ENCODE data around the gene NTSR1.

The NTSR1 gene

DNA sequence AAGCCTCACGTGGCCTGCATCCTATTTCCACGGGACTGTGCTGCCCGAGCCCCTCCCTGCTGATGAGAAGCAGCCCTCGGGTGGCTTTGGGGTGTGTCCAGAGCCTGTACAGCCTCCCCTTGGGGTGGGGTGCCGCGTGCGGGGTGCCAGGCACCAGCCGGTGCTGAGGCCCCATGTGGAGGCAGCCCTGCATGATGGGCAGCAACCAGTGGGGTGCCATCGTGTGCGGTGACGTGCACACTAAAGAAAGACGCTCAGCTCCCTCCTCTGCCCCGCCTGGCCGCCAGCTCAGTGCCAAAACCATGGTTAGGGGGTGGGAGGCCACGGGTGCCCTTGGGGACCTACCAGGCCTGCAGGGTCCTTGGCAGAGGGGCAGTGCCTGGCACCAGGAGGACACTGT is 26.2 kb downstream of the NTSR1 start:
- DNase-seq (ENCODE audit: low spot score): no peak
- TF ChIP-seq, protein P1, sequence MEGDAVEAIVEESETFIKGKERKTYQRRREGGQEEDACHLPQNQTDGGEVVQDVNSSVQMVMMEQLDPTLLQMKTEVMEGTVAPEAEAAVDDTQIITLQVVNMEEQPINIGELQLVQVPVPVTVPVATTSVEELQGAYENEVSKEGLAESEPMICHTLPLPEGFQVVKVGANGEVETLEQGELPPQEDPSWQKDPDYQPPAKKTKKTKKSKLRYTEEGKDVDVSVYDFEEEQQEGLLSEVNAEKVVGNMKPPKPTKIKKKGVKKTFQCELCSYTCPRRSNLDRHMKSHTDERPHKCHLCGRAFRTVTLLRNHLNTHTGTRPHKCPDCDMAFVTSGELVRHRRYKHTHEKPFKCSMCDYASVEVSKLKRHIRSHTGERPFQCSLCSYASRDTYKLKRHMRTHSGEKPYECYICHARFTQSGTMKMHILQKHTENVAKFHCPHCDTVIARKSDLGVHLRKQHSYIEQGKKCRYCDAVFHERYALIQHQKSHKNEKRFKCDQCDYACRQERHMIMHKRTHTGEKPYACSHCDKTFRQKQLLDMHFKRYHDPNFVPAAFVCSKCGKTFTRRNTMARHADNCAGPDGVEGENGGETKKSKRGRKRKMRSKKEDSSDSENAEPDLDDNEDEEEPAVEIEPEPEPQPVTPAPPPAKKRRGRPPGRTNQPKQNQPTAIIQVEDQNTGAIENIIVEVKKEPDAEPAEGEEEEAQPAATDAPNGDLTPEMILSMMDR (IDR thresholded peaks at IDR 0.05; ENCODE audit: borderline replicate concordance, control extremely low read depth, extremely low read depth, insufficient read depth, missing control alignments): no peak
- in situ Hi-C loops (cut with MboI; ENCODE audit: low sequenced_read_pairs, unreplicated experiment): no loop called here

DNA sequence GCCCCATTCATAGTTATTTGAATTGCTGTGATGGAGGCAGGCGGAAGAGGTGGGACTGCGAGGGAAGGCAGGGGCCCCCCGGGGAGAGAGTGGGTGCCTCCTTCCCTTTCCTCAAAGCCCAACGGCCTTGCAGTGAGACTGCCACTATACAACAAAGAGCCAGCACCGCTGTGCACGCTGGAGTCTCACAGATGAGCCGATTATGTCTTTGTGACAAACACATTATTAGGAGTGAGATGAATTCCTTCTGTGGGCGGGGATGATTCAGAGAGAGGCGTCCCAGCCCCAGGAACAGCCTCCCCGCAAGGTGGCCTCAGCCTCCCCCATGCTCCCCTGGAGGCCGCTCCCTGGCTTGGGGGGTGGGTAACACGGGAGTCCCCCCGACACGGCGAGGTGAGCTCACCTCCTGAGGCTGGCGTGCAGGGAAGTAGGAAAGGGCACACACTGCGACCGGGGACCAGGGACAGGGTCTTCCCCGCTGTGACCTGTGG is 26.7 kb downstream of the NTSR1 start:
- DNase-seq (ENCODE audit: low spot score): no peak
- in situ Hi-C loops (cut with MboI; ENCODE audit: low sequenced_read_pairs, unreplicated experiment): no loop called here
- TF ChIP-seq, protein P1 (IDR thresholded peaks at IDR 0.05; ENCODE audit: borderline replicate concordance, control extremely low read depth, extremely low read depth, insufficient read depth, missing control alignments): no peak

- DNase-seq (ENCODE audit: low spot score): no peak
- in situ Hi-C loops (cut with MboI; ENCODE audit: low sequenced_read_pairs, unreplicated experiment): no loop called here
- TF ChIP-seq, protein P1 (IDR thresholded peaks at IDR 0.05; ENCODE audit: borderline replicate concordance, control extremely low read depth, extremely low read depth, insufficient read depth, missing control alignments): no peak
Measured at GRCh38 chr20:62736026-62736406, 27.4 kb downstream of the NTSR1 start.

DNA sequence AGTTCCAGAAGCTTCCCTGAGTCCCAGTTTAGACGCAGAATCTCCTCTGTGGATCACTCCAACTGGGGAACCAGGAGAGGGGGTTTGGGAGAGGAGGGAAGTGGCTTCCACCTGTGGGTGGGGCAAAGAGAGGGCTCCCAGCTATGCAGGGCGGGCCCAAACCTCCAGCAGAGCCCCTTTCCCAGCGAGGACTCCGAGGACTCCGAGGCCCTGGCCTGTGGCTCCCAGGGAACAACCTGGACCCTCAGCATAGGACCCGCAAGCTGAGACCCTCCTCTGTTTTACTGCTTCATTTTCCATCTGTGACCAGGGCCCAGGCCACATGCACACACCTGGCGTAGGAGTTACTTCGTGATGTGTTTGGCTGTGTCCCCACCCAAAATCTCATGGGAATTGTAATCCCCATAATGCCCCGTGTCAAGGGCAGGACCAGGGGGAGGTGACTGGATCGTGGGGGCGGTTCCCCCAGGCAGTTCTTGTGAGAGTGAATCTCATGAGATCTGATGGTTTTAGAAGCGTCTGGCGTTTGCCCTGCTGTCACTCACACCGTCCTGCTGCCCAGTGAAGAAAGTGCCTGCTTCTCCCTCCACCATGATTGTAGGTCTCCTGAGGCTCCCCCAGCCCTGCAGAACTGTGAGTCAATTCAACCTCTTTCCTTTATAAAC is 27.9 kb downstream of the NTSR1 start:
- TF ChIP-seq, protein P1 (IDR thresholded peaks at IDR 0.05; ENCODE audit: borderline replicate concordance, control extremely low read depth, extremely low read depth, insufficient read depth, missing control alignments): no peak
- in situ Hi-C loops (cut with MboI; ENCODE audit: low sequenced_read_pairs, unreplicated experiment): no loop called here
- no peak for DNase-seq (ENCODE audit: low spot score)

GRCh38 chr20:62737271-62737811 is 28.7 kb downstream of the NTSR1 start:
- in situ Hi-C loops (cut with MboI; ENCODE audit: low sequenced_read_pairs, unreplicated experiment): no loop called here
- TF ChIP-seq, protein P1 (IDR thresholded peaks at IDR 0.05; ENCODE audit: borderline replicate concordance, control extremely low read depth, extremely low read depth, insufficient read depth, missing control alignments): no peak
- no peak for DNase-seq (ENCODE audit: low spot score)

DNA sequence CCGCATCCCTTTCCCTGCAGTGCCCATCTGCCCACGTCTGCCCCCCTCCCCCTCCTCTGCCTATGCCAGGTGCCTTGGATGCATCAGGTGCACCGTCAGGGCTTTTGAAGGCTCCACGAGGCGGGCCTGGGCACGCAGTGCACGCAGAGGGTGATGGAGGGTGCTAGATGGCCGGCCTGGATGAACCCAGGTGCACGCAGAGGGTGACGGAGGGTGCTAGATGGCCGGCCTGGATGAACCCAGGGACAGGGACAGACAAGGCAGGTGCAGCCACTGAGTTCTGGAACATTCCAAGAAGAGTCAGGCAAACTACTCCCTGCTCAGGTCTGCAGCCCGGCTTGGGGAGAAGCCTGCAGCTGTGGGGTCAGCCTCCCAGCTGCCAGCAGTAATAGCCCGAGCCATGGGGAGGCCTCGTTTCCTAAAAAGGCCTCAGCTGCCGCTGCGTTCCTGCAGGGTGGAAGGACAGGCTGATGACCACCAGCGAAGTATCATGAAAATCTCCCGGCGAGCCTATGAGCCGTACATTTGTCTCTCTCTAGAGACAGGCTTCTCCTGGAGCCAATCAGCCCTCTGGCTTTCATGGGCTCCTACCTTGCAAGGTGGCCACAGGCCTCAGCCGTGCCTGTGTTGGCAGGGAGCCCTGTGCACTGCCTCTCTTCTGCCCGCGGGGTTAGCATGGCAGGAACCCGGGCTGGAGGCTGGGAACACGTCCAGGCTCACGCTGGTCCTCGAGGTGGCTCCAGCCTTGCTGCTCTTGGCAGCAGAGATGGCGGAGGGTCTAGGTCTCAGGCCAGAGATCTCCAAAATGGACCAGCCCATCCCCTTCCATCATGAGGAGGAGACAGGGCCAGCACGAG is 29.6 kb downstream of the NTSR1 start:
- no peak for DNase-seq (ENCODE audit: low spot score)
- TF ChIP-seq, protein P1 (IDR thresholded peaks at IDR 0.05; ENCODE audit: borderline replicate concordance, control extremely low read depth, extremely low read depth, insufficient read depth, missing control alignments): no peak
- in situ Hi-C loops (cut with MboI; ENCODE audit: low sequenced_read_pairs, unreplicated experiment): no loop called here

Data from GM13976 (cell line).